ENCODE data around the gene SNX25.
A peak's percentile ranks its signal among the peaks of the same experiment; 100 is the strongest.

Gene SNX25

GRCh38 chr4:185304944-185305690, 95.7 kb downstream of the SNX25 start:
- no peak for DNase-seq (ENCODE audit: low read depth, low spot score)
- peak; percentile 41 for TF ChIP-seq CTCF (IDR thresholded peaks at IDR 0.05; ENCODE audit: insufficient read depth, low read length, missing control alignments)
- ChIA-PET CTCF (no interaction called here), POLR2A (interaction anchor here (1.2 to 1.4 kb wide), 3 partner anchors 18 to 91 kb away, joined by 3 to 7 read pairs (median 6); partner anchors contain the start of genes ANKRD37 and LRP2BP)
- H3K4me3 ChIP-seq (ENCODE audit: low read depth, low read length) = no peak overlapping the region

GRCh38 chr4:185305979-185306442, 96.6 kb downstream of the SNX25 start:
- CTCF ChIA-PET = interaction anchor here (1.5 to 1.7 kb wide), 2 partner anchors 8 to 19 kb away, joined by 4 to 5 read pairs; no protein-coding TSS in a partner anchor
- no peak overlapping the region for H3K4me3 ChIP-seq (ENCODE audit: low read depth, low read length)
- DNase-seq (ENCODE audit: low read depth, low spot score) = peak; percentile 93
- POLR2A ChIA-PET = interaction anchor here (1.2 to 1.4 kb wide), 2 partner anchors 17 to 90 kb away, joined by 6 to 7 read pairs; partner anchors contain the start of genes ANKRD37 and LRP2BP
- no peak for TF ChIP-seq CTCF (IDR thresholded peaks at IDR 0.05; ENCODE audit: insufficient read depth, low read length, missing control alignments)

GRCh38 chr4:185307136-185307950, 97.9 kb downstream of the SNX25 start:
- no peak for DNase-seq (ENCODE audit: low read depth, low spot score)
- ChIA-PET CTCF (interaction anchor here (1.5 to 1.7 kb wide), 2 partner anchors 9 to 20 kb away, joined by 4 to 5 read pairs; no protein-coding TSS in a partner anchor), POLR2A (interaction anchor here (0.6 to 0.7 kb wide), 2 partner anchors 150 to 172 kb away, joined by 3 to 5 read pairs; no protein-coding TSS in a partner anchor)
- no peak overlapping the region for H3K4me3 ChIP-seq (ENCODE audit: low read depth, low read length)
- TF ChIP-seq CTCF (IDR thresholded peaks at IDR 0.05; ENCODE audit: insufficient read depth, low read length, missing control alignments) = no peak

- CTCF ChIA-PET = no interaction called here
- POLR2A ChIA-PET = no interaction called here
- TF ChIP-seq CTCF (IDR thresholded peaks at IDR 0.05; ENCODE audit: insufficient read depth, low read length, missing control alignments) = no peak
- DNase-seq (ENCODE audit: low read depth, low spot score) = no peak
- no peak overlapping the region for H3K4me3 ChIP-seq (ENCODE audit: low read depth, low read length)
These were observed 100.4 kb downstream of the SNX25 start for GRCh38 chr4:185309770-185310169.

GRCh38 chr4:185311113-185311888, 101.9 kb downstream of the SNX25 start:
- POLR2A ChIA-PET = no interaction called here
- TF ChIP-seq CTCF (IDR thresholded peaks at IDR 0.05; ENCODE audit: insufficient read depth, low read length, missing control alignments) = no peak
- CTCF ChIA-PET = no interaction called here
- DNase-seq (ENCODE audit: low read depth, low spot score) = no peak
- H3K4me3 ChIP-seq (ENCODE audit: low read depth, low read length) = no peak overlapping the region

Data from AG04449 (cell line).